HL-60 (cell line): ENCODE data around the gene GRIA3.

Experiments used
- CTCF ChIP-seq: IDR thresholded peaks from one replicate; pipeline ENCODE4 v1.5.1; 2011; ENCODE audit warnings: low read length, control low read depth, inconsistent platforms; ENCODE audit not compliant: insufficient read depth
- POLR2AphosphoS5 ChIP-seq: IDR thresholded peaks from 2 replicates; pipeline ENCODE4 v1.6.1; 2012; ENCODE audit warnings: low read depth

GRCh38 chrX:123159403-123159802, 24.7 kb upstream of the GRIA3 start:
- TF ChIP-seq CTCF (no peak), POLR2AphosphoS5 (no peak)
